GM18520 (cell line): Measurements from ENCODE around the gene ZCWPW2.

Experiments
- ATAC-seq: cut with Tn5 transposase; IDR thresholded peaks from one replicate; pipeline ENCODE4 v1.9.1; 2021; ENCODE audit not compliant: unreplicated experiment

The ZCWPW2 gene

DNA sequence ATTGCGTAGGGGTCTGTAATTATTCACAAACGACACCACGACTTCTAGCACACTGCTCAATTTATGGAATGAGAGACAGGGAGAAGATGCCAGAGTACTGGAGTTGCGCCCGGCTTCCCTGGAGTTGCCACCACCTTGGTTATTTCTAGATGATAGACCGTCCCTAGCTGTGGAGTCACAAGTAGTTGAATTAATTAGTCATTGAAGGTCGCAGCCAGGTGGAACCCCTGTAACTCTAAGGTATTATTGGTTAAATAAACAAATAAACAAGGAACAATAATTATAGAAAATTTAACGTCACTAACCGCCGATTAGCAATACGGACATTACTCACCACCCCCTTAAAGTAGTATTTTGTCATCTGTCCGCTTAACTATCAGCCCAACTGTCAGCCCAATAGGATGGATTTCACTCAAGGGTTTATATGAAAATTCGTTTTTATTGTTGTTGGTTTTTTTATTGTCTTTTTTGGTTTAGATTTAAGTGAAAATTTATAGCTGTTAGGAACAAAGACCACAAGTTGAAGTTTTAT, 1.0 kb downstream of the ZCWPW2 start:
- ATAC-seq, result no peak

DNA sequence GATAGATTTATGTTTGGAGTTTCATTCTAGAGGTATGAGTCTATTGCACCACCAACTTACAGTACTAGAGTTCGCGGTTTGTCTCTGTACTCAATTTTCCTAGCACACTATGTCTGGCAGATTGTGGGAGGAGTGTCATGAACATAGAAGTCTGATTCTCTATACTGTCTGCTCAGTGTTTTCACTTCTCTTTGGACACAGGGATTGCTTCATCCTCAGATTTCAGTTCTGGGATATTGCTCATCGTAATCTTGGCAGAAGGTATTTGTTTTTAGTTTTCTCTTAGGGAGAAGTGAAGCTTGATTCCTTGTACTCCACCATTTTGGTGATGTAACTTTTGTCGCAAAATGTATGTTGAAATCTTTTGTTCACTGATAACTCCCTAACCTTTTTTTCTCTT, 27.9 kb downstream of the ZCWPW2 start:
- no peak for ATAC-seq

DNA sequence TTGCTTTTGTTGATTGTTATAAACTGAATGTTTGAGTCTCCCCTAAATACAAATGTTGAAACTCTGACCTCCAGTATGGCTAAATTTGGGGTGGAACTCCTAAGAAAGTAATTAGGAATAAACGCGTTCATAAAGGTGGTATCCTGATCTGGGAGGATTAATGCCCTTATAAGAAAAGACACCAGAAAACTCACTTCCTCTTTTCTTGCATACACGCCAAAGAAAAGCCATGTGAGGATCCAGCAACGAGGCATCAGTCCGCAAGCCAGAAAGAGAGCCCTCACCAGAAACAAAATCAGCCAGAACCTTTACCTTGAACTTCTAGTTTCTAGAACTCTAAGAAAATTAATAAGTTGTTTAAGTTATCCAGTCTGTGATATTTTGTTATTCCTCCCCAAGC, 37.5 kb downstream of the ZCWPW2 start:
- no peak for ATAC-seq

DNA sequence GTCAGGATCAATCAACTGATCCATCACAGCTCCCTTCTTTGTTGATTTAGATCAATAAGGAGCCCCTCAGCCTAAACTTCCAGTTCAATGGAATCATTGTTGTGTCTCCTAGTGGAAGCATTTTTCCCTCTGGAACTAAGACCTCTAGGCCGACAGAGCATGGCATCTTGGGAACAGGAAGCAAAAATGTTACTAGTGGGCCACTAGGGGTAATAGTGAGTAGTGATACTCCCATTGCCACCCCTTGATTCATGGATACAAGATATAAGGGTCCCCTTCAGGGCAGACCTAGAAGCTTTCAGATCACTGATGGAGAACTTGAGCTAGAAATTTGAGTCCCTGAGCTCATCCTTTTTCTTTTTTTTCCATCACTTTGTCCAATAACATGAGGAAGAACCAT, 40.5 kb downstream of the ZCWPW2 start:
- no peak for ATAC-seq

DNA sequence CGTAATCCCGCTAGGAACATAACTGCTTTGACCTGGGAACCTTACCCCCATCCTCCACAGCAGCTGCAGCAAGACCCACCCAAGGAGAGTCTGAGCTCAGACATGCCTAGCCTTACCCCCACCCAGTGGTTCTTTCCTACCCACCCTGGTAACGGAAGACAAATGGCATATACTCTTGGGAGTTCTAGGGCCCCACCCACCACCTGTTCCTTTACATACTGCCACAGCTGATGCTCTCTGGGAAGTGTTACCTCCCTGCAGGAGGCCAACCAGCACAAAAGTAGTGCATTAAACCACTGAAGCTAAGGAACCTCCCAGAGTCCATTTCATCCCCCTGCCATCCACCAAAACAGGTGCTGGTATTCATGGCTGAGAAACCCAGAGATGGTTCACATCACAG, 50.7 kb downstream of the ZCWPW2 start:
- no peak for ATAC-seq

DNA sequence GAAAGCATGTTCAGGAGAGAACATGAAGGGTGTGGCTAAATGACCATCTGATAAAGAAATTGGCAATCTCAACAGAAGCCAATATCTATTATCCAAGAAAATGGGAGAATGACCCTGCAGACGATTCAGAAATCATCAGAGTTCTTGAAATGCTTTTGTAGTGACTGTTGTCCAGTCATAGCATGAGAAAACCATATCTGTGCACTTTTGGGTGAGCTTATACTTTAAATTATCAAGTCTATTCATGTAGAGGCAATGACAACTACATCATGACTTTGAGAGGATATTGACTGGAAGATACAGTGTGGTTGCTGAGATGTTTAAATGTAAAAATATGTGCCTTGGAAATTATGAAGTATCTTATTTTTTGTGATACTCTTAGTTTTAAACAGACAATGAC, 57.7 kb downstream of the ZCWPW2 start:
- ATAC-seq, result no peak

DNA sequence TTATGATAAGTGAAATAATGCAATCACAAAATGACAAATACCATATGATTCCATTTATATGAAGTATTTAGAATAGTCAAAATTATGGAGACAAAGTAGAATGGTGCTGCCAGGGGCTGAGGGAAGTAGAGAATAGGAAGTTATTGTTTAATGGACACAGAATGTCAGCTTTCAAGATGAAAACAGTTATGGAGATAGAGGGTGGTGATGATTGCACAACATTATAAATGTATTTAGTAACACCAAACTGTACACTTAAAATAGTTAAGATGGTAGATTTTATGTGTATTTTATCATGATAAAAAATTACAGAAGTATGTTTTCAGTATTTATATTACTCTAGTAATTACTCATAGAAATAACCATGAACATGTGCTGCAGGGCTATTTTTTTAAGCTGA, 100.9 kb downstream of the ZCWPW2 start:
- no peak for ATAC-seq

DNA sequence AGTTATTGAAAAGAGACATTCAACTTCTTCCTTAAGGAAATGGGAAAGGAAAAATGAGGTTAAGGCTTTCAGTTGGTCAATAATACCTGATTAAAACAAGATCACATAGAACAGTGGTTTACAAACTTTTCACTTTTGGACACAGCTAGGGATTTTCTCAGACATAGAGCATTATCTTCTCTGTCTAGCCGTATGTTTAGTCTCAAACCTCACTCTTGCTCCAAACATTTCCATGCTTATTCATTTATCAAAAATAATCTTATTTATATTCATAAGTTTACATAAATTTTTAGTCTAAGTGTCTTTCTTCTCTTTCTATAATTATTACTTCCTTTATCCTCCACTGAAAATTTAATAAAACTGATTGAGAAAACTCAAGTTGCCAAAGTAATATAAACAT, 114.3 kb downstream of the ZCWPW2 start:
- no peak for ATAC-seq

DNA sequence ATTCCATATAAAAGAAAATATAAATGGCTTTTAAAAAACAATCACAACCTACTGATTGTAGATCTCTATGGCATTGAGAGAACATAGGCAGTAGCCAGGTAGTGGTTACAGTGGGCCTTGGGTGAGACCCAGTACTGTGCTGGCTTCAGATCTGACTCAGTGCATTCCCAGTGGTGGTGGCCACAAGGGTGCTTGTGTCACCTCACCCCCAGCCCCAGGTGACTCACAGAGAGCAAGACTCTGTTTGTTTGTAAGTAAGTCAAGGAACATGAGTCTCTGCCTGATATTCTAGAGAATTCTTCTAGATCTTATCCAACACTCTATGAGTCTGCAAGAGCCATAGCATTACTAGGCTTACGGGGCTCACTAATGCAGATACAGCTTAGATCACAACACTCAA, 118.9 kb downstream of the ZCWPW2 start:
- no peak for ATAC-seq

DNA sequence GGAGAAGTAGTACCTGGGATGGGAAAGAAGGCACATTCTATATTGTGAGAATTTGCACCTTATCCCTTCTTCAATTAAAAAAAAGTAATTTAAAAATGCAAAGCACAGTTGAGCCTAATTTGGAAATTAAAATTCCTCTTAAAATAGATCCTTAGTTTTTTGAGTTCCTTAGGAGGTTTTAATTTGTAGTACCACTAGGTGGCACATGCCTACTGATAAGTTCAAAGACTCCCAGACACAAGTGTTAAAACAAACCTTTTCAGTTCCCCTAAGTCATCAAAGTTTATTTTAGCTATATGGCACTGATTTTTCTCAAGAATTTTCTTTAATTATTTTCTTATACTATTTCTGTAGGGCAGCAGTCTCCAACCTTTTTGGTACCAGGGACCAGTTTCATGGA, 127.7 kb downstream of the ZCWPW2 start:
- peak; percentile 43 for ATAC-seq

DNA sequence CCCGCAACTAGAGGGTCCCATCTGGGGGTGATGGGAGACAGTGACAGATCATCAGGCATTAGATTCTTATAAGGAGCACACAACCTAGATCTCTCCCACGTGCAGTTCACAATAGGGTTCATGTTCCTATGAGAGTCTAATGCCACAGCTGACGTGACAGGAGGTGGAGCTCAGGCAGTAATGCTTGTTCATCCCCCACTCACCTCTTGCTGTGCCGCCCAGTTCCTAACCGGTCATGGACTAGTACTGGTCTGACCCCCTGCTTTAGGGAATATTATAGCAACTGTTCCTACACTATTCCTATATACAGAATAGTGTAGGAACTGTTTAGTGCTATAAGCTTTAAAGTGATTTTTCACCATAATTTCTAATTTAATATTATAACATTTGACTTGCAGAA, 128.2 kb downstream of the ZCWPW2 start:
- ATAC-seq, result no peak

DNA sequence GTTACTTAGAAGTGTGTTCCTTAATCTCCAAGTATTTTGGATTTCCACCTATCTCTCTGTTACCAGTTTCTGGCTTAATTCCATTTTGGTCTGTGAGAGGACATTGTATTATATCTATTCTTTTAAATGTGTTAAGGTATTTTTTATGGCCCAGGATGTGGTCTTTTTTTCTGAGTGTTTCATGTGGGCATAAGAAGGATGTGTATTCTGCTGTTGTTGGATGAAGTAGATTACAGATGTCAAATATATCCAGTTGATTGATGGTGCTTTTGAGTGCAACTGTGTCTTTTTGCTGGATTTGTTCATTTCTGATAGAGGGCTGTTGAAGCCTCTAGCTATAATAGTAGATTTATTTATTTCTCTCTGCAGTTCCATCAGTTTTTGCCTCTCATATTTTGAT, 136.6 kb downstream of the ZCWPW2 start:
- ATAC-seq, result no peak

DNA sequence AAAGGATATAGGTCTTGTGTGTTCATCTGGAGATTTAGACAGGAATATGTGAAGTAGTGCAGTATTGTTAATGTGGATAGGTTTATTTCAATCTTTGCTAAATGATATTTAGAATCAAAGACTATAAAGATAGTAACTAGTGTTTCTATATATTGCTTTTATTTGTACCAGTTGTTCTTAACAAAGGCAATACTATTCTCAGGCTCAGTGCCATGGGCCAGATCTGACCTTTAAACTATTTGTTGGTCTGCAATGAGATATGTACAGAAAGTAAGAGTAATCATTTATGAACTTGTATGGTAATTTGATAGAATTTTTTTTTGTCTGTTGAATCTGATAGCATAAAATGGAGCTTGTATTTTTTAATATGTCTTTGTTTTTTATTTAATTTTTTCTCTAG, 146.8 kb downstream of the ZCWPW2 start:
- no peak for ATAC-seq

DNA sequence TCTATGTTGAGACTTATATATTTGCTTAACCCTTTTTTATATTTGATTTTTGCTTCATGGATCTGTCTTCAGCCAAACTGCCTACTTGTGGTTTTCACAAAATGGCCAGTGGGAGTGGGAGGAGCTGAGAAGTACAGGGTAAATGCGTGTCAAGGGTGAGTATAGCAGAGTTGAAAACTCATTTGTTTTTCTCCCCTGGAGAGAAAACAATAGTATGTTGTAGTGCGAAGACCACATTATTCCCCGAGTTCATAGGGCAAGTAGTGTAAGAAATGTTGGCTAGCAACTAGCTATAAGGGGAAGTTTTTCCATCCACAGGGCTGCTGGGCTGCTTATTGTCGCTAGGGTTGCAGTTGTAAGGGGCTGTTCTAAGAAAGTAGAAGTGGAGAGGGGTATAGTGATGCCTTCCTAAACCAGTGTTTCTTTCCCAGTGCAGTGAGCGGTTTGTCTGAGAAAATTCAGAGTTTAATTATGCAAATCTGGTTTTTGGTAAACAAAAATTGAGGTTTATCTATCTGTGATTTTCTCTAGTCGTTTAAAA, 153.9 kb downstream of the ZCWPW2 start:
- ATAC-seq, result no peak

DNA sequence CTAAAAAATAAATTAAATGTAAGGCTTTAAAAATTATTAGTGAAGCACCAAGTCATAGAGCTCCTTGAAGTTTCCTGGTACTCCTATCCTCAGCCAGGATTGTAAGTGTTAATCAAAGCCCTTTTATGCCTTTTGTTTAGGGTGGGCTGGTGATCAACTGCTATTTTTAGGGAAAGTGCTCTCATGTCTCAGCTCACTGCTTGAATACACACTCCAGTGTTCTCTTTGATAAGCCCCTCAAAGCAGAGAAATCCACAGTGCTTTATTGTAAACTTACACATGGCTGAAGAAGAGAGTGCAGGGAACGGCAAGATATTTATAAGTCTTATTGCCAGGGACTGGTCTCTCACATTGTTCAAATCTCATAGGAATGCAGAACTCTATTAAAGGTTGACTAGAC, 156.5 kb downstream of the ZCWPW2 start:
- ATAC-seq, result no peak

DNA sequence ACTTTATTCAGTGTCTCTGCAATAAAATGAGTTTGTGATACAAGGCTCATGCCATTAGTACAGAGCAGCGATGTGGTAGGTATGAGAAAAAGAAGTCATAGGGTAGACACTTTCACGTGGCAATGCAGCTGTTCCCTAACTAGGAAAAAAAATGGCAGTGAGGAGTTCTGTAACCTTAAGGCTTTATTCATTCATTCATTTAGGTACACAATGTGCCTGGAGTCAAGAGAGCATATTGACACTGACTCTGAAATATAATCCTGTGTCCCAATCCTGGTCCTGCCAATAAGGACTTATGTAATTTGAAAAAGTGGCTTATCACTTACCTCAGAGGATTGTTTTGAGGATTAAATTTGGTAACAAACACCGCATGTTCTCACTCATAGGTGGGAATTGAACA, 173.1 kb downstream of the ZCWPW2 start:
- no peak for ATAC-seq

DNA sequence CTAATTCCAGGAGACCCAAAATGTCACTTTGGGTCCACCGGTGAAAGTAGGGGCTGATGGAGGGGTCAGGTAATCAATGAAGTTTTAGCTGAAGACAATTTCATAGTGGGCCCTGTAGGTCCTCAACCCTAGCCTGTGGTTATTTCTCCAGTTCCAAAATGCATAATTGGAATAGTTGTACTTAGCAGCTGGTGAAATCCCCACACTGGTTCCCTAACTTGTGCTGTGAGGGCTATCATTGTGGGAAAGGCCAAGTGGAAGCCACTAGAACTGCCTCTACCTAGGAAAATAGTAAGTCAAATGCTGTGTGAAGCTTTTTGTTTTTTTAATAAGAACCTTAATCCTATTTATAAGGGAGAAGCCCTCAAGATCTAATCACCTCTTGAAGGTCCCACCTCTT, 193.8 kb downstream of the ZCWPW2 start:
- ATAC-seq, result no peak

DNA sequence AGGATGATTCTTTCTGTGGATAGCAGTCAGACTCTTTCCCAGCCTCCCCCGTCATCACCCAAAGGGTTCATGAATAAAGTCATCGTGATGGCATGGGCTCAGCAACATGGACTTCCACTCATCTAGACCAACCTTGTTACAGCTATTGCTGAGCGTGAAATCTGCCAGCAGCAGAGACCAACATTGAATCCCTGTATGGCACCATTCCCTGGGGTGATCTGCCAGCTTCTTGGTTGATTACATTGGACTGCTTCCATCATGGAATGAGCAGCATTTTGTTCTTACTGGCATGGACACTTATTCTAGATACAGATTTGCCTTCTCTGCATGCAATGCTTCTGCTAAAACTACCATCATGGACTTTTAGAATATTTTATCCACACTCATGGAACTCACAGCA, 195.7 kb downstream of the ZCWPW2 start:
- ATAC-seq, result no peak

DNA sequence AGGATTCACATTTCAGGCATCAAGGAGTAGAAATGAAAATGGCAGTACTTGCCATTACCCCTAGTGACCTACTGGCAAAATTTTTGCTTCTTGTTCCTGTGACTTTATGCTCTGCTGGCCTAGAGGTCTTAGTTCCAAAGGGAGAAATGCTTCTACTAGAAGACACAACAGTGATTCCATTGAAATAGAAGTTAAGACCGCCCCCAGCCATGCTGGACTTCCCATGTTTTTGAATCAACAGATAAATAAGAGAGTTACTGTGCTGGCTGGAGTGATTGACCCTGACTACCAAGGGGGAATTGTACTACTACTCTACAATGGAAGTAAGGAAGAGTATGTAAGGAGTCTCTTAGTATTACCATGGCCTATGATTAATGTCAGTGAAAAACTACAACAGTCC, 196.3 kb downstream of the ZCWPW2 start:
- ATAC-seq, result no peak

DNA sequence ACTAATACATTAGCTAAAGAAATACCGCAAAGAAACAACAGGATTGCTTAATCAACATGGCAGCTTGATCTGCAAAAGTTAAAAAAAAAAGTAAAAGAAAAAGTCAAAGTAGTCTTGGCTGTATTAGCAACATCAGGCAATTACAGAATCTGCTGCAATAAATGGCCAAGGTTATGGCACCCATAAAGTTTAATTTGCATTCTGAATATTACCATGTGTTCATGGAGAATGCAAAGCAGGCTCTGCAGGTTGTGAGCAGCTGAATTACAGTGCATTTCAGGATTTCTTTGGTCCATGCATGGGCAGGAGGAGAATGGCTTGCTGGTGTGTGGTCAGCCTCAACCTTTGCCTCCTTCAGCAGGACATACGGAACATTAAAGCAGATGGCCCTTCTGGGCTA, 199.2 kb downstream of the ZCWPW2 start:
- ATAC-seq, result no peak

DNA sequence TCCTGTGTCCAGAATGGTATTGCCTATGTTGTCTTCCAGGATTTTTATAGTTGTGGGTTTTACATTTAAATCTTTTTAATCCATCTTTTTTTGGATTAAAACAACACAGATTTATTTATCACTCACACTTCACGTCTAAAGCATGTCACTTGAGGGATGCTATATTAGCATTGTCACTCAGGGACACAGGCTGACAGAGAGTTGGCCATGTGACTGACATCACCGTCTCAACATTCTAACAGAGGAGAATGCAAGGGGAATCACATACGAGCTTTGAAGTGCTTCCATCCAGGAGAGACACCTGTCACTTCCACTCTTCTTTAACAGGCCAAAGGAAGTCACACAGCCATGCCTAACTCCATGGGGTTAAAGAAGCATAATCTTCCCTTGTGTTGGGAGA, 204.7 kb downstream of the ZCWPW2 start:
- no peak for ATAC-seq

DNA sequence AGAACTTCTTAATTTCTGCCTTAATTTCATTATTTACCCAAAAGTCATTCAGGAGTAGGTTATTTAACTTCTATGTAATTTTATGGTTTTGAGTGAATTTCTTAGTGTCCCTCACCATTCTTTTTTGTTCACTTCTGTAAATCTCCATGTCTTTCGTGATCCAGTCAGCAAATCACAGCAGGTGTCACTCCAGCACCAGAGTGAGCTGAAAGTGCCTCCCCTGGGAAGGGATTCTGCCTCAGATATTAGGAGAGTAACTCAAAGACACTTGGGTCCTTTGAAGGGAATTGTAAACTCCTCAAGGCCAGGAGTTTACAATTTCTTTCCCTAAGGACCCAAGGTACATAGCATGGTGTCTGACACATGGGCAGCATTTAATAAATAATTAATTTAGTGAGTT, 207.7 kb downstream of the ZCWPW2 start:
- ATAC-seq, result no peak

DNA sequence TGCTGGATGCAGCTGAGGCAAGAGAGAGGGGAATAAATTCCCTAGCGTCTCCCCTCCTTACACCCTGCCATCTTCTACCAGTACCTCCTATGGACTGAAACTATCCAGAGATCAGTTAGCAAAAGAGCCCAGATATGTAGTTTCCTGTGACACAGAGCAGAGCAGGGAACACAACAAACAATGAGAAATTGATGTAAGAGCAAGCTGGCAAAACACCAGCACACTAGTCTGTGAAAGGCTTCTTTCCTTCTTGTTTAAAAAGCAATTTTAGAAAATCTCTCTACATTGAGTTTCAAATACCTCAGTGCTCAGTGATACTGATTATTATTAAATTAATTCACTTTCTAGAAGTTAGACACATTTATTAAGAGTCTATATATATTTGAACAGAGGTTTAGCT, 215.7 kb downstream of the ZCWPW2 start:
- no peak for ATAC-seq

DNA sequence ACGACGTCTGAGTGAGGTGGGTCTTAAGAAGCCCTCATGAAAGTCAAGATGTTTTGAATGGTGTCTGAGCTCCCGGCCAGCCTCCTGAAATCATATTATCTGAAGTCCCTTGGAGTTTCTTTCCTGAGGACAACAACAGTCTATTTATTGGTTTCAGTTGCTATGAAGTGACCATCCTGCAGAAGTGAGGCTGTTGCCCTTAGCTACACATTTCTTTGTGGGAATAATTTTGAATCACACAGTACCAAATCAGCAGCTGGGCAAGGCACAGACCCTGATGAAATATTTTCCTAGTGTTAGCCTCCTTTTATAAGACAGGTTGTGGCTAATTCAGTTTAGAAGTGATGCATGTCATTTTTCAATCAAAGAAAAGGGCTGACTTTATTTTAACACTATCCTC, 220.8 kb downstream of the ZCWPW2 start:
- no peak for ATAC-seq
